LNCAP (cell line): ENCODE data around the gene DNAJB14.

ENCODE experiments used
- CTCF ChIP-seq: fragments of 450-650 bp; IDR thresholded peaks from 2 replicates; pipeline ENCODE4 v1.5.1; 2017; ENCODE audit warnings: mild to moderate bottlenecking

DNAJB14 gene

GRCh38 chr4:99968330-99968729, 21.9 kb upstream of the DNAJB14 start:
- no peak for TF ChIP-seq CTCF

- no peak for TF ChIP-seq CTCF
Observed at GRCh38 chr4:99966692-99967091, 20.3 kb upstream of the DNAJB14 start.

GRCh38 chr4:99965674-99966350, 19.4 kb upstream of the DNAJB14 start:
- no peak for TF ChIP-seq CTCF

- no peak for TF ChIP-seq CTCF
Observed at GRCh38 chr4:99965173-99965572, 18.8 kb upstream of the DNAJB14 start.

GRCh38 chr4:99961711-99962110, 15.3 kb upstream of the DNAJB14 start:
- no peak for TF ChIP-seq CTCF

GRCh38 chr4:99960648-99961047, 14.2 kb upstream of the DNAJB14 start:
- no peak for TF ChIP-seq CTCF

- TF ChIP-seq CTCF, result no peak
Observed at GRCh38 chr4:99950913-99951254, 4.5 kb upstream of the DNAJB14 start.
